Spleen (tissue), 7 donors: ENCODE measurements around the gene FLVCR2.

ENCODE experiments used
- POLR2A ChIP-seq, 3 donors: fragments of 450-650 bp; IDR thresholded peaks; one replicate each; pipeline ENCODE4 v1.5.1; 2017; ENCODE audit warnings: antibody characterized with exemption in 3 of 3, mild to moderate bottlenecking in 1 of 3
- TF ChIP-seq, protein P1 (sequence below), 11 experiments: fragments of 200-600 bp in 7 of 11; fragments of 450-650 bp in 4 of 11; sonication (generic) in 4 of 11; IDR thresholded peaks in 8 of 11; conservative IDR thresholded peaks in 3 of 11; 1 replicate in 7 of 11; 2 replicates in 4 of 11; pipeline versions ENCODE4 v1.4.0 to v1.8.0; 2016 to 2021; ENCODE audit warnings: antibody characterized with exemption in 11 of 11, inconsistent platforms in 4 of 11, mild to moderate bottlenecking in 1 of 11
- donor health status: DM: no; HTN: no; CAD: no; lungs with moderate emphysema.
- donor health status: DM: no; HTN: no; CAD: no.
- donor health status: DM: no; HTN: no; CAD: no.

DNA sequence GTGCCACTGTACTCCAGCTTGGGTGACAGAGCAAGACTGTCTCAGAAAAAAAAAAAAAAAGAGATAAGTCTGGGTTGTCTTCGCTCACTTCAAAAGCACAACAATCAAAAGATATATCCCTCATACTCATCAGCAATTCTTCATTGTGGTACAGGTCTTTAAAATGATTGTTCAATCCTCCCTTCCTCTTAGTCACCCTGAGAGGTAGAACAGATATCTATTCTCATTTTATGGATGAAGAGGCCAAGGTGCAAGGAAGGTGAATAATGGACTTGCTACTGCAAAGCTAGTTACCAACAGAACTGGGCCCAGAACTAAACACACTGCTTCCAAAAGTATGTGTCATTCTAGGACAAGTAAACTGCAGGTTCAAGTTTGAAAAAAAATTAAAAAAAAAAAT lies 75.1 kb downstream of the FLVCR2 start:
- TF ChIP-seq, protein P1, sequence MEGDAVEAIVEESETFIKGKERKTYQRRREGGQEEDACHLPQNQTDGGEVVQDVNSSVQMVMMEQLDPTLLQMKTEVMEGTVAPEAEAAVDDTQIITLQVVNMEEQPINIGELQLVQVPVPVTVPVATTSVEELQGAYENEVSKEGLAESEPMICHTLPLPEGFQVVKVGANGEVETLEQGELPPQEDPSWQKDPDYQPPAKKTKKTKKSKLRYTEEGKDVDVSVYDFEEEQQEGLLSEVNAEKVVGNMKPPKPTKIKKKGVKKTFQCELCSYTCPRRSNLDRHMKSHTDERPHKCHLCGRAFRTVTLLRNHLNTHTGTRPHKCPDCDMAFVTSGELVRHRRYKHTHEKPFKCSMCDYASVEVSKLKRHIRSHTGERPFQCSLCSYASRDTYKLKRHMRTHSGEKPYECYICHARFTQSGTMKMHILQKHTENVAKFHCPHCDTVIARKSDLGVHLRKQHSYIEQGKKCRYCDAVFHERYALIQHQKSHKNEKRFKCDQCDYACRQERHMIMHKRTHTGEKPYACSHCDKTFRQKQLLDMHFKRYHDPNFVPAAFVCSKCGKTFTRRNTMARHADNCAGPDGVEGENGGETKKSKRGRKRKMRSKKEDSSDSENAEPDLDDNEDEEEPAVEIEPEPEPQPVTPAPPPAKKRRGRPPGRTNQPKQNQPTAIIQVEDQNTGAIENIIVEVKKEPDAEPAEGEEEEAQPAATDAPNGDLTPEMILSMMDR (IDR thresholded peaks at IDR 0.05 in 8 of 11, conservative IDR thresholded peaks at IDR 0.05 in 3 of 11): no peak
- TF ChIP-seq POLR2A (IDR thresholded peaks at IDR 0.05): no peak
